SK-N-SH treated with all-trans-retinoic acid at 6 μM for 48 hours (cell line): ENCODE data around the gene CROCC2.

Experiments
- ARNTL ChIP-seq: fragments of 450-650 bp; formaldehyde crosslinking; IDR thresholded peaks from 2 replicates; pipeline ENCODE4 v1.5.0; 2020; ENCODE audit warnings: low read depth, mild to moderate bottlenecking, moderate library complexity, borderline replicate concordance
- ESRRG ChIP-seq: fragments of 250-450 bp; sonication (Bioruptor Pico); IDR thresholded peaks from 2 replicates; pipeline ENCODE4 v1.6.1; 2021; ENCODE audit warnings: mild to moderate bottlenecking
- RARB ChIP-seq: fragments of 250-450 bp; sonication (Bioruptor Pico); IDR thresholded peaks from 2 replicates; pipeline ENCODE4 v1.8.0; 2021; ENCODE audit warnings: mild to moderate bottlenecking, moderate library complexity
- TF ChIP-seq, protein P1 (sequence below): fragments of 250-450 bp; sonication (Bioruptor Pico); IDR thresholded peaks from 2 replicates; pipeline ENCODE4 v1.8.0; 2021; ENCODE audit warnings: low read depth, mild to moderate bottlenecking, moderate library complexity, borderline replicate concordance

DNA sequence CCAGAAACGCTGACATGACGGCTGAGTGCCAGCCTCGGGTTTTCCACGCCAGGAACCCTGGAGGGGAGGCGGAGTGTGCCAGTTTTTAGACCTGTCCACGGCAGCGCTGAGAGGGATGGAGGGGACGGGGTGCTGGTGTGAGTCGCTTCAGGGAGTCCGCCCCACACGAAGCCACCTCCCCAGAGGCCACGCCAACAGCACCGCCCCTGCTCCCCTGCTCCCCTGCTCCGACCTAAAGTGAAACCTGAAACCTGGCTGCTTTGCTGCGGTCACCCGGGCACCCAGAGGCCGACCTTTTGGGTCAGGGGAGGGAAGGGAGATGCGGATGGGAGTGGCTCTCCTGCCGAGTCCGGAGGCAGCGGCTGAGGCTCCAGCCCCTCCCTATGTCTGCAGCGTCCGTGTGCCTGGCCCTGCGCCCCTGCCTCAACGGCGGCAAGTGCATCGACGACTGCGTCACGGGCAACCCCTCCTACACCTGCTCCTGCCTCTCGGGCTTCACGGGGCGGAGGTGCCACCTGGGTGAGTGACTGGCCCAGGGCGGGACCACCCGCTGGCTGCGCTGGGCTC, 130.3 kb downstream of the CROCC2 start:
- TF ChIP-seq ESRRG (CRISPR knock-in tag) (no peak), RARB (CRISPR knock-in tag) (no peak), ARNTL (CRISPR knock-in tag) (no peak)
- TF ChIP-seq, protein P1, sequence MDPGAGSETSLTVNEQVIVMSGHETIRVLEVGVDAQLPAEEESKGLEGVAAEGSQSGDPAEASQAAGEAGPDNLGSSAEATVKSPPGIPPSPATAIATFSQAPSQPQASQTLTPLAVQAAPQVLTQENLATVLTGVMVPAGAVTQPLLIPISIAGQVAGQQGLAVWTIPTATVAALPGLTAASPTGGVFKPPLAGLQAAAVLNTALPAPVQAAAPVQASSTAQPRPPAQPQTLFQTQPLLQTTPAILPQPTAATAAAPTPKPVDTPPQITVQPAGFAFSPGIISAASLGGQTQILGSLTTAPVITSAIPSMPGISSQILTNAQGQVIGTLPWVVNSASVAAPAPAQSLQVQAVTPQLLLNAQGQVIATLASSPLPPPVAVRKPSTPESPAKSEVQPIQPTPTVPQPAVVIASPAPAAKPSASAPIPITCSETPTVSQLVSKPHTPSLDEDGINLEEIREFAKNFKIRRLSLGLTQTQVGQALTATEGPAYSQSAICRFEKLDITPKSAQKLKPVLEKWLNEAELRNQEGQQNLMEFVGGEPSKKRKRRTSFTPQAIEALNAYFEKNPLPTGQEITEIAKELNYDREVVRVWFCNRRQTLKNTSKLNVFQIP = no peak
